Kidney (tissue), 14 donors: ENCODE data around the gene CRTC3. TPM values are rescaled to one million over a fixed set of nuclear protein-coding genes. Genes with fewer than 3 reads are reported as not detected.

Experiments
- DNase-seq, 5 donors: peaks; one replicate each; pipeline ENCODE4 v3.0.0-alpha.2; 2013 to 2020
- FAIRE-seq: peaks from 2 replicates; lab custom pipeline; 2012; peaks lifted over from hg19 to GRCh38; lab: Jason Lieb, UNC
- H3K27ac ChIP-seq, 2 donors: one replicate each; pipeline ENCODE4 v1.7.0; 2013; ENCODE audit warnings: low read depth in 2 of 2, low read length in 2 of 2, inconsistent platforms in 1 of 2
- H3K27me3 ChIP-seq: one replicate; pipeline ENCODE4 v1.7.1; 2013; ENCODE audit warnings: low read length, inconsistent platforms; ENCODE audit not compliant: control insufficient read depth, insufficient read depth
- H3K36me3 ChIP-seq, 3 donors: one replicate each; pipeline versions ENCODE4 v1.7.0 to v1.7.1; 2013; ENCODE audit warnings: low read length in 3 of 3, control low read depth in 1 of 3, inconsistent platforms in 1 of 3; ENCODE audit not compliant: insufficient read depth in 3 of 3, control insufficient read depth in 2 of 3
- H3K4me1 ChIP-seq, 3 donors: one replicate each; pipeline versions ENCODE4 v1.7.0 to v1.7.1; 2013; ENCODE audit warnings: low read length in 3 of 3, inconsistent platforms in 1 of 3, low read depth in 1 of 3; ENCODE audit not compliant: control insufficient read depth in 2 of 3, insufficient read depth in 2 of 3
- H3K4me3 ChIP-seq, 3 donors: one replicate each; pipeline versions ENCODE4 v1.7.0 to v1.8.1; 2013; ENCODE audit warnings: low read length in 3 of 3, control low read depth in 1 of 3, inconsistent platforms in 1 of 3
- H3K9ac ChIP-seq, 3 donors: one replicate each; pipeline versions ENCODE4 v1.7.0 to v1.7.1; 2013; ENCODE audit warnings: low read length in 3 of 3, control low read depth in 1 of 3, inconsistent platforms in 1 of 3
- H3K9me3 ChIP-seq, 3 donors: one replicate each; pipeline versions ENCODE4 v1.7.0 to v1.7.1; 2013; ENCODE audit warnings: low read length in 3 of 3, control low read depth in 1 of 3, inconsistent platforms in 1 of 3; ENCODE audit not compliant: control insufficient read depth in 2 of 3, insufficient read depth in 1 of 3
- intact Hi-C: fragments of 100-400 bp; cut with DNase I; formaldehyde crosslinking; loops from one replicate; pipeline ENCODE4 v1.11.1; 2022
- polyA plus RNA-seq: library from polyadenylated mRNA; stranded (reverse); fragments of 350-450 nt; fragmentation: Illumina TruSeq; extraction: RNeasy Lipid Tissue Mini Kit (QIAGEN cat#74804); gene quantifications from one replicate; pipeline ENCODE4 v1.2.3, GENCODE V29; 2014; ENCODE audit warnings: low read depth, low replicate concordance; ENCODE audit not compliant: insufficient read depth
- total RNA-seq: library from RNA; stranded (reverse); fragmentation: NEBNext Ultra II Directional; extraction: Animal tissue kit (Norgen Biotek cat#: 25700); gene quantifications from one replicate; pipeline ENCODE4 v1.2.1, GENCODE V29; 2021
- TF ChIP-seq, protein P1 (sequence below): IDR thresholded peaks from 3 replicates; pipeline ENCODE4 v1.5.1; 2012; ENCODE audit warnings: mild to moderate bottlenecking, moderate library complexity, borderline replicate concordance; ENCODE audit not compliant: insufficient read depth; ENCODE audit errors: extremely low read depth
- donor health status: control.
- donor health status: control.
- donor health status: control.
- donor health status: control.
- donor health status: control.
- donor health status: DM: yes; HTN: yes; CAD: no.
- donor health status: Normal renal cell carcinoma (clear cell type).

CRTC3 gene
- total and polyA plus RNA-seq, 2 donors from 2014 or later, result 9.2 to 49.0 TPM

DNA sequence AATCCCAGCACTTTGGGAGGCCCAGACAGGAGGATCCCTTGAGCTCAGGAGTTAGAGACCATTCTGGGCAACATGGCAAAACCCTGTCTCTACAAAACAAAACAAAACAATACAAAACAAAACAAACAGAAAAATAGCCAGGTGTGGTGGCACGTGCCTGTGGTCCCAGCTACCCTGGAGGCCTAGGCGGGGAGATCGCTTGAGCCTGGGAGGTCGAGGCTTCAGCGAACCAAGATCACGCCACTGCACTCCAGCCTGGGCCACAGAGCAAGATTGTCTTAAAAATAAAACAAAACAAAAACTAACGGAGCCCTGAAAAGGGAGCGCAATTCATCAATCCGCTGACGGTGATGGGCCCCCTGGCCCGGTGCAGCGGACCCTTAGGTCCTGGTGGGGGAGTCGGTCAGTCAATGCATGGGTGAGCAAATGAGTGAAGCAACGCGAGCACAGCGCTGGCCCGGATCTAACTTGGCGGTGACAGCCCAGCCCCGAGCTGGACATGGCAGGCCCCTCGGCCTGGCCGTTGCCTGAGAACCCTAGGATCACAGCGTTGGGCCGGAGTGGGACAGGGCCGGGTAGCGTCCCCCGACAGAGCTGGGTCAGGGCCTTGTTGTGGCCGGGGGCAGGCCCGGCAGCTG is 135.0 kb downstream of the CRTC3 start:
- Histone ChIP-seq H3K9me3 (no peaks in the 10 kb centered on the region), H3K4me3 (peak overlapping the region; percentile 53 to 75 (median 56)), H3K4me1 (peaks cover 0 to 2% (median 0%) of the 10 kb centered on the region in 3 donors), H3K27ac (peak overlapping the region; percentile 78 to 87), H3K36me3 (no peaks in the 10 kb centered on the region), H3K9ac (peak overlapping the region; percentile 22 to 80 (median 69)), H3K27me3 (no peaks in the 10 kb centered on the region)
- DNase-seq (peak; percentile 63 to 86 (median 75)), FAIRE-seq (no peak)
- intact Hi-C loops, result no loop called here
- TF ChIP-seq, protein P1, sequence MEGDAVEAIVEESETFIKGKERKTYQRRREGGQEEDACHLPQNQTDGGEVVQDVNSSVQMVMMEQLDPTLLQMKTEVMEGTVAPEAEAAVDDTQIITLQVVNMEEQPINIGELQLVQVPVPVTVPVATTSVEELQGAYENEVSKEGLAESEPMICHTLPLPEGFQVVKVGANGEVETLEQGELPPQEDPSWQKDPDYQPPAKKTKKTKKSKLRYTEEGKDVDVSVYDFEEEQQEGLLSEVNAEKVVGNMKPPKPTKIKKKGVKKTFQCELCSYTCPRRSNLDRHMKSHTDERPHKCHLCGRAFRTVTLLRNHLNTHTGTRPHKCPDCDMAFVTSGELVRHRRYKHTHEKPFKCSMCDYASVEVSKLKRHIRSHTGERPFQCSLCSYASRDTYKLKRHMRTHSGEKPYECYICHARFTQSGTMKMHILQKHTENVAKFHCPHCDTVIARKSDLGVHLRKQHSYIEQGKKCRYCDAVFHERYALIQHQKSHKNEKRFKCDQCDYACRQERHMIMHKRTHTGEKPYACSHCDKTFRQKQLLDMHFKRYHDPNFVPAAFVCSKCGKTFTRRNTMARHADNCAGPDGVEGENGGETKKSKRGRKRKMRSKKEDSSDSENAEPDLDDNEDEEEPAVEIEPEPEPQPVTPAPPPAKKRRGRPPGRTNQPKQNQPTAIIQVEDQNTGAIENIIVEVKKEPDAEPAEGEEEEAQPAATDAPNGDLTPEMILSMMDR, result no peak

- intact Hi-C loops, result no loop called here
- FAIRE-seq, result no peak
Measured at GRCh38 chr15:90665288-90666134, 135.8 kb downstream of the CRTC3 start.

DNA sequence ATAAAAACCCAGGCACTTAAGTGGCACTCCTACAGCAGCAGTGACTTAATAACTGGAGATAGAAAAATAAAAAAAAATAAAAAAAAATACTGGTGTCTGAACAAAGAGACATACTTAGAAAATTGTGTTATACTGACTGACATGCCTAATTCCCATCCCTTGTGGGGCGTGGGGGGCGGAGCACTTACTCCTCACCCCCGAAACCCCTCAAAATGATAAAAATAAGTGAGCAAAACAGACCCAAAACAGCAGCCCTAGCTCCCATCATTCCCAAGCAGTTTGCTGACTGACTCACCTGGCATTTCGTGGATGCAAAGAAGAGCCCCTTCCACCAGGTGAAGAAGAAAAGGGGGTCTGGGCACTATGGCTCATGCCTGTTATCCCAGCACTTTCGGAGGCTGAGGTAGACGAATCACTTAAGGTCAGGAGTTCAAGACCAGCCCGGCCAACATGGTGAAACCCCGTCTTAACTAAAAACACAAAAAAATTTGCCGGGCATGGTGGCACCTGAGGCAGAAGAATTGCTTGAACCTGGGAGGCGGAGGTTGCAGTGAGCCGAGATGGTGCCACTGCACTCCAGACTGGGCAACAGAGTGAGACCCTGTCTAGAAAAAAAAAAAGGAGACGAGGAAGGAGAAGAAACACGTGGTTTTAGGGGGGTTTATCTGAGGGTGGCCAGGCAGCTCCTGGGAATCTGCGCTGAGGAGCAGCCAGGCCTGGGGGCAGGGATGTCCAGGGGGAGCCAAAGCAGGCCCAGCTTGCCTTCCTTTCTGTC is 136.6 kb downstream of the CRTC3 start:
- peak in 1 of 5 donors; percentile 25 for DNase-seq
- intact Hi-C loops, result no loop called here
- Histone ChIP-seq H3K9me3 (no peaks in the 10 kb centered on the region), H3K27ac (no peak overlapping the region), H3K9ac (peak overlapping the region in 1 of 3 donors; percentile 18), H3K4me3 (peak overlapping the region in 2 of 3 donors; percentile 65 to 75), H3K27me3 (no peaks in the 10 kb centered on the region), H3K4me1 (no peaks in the 10 kb centered on the region), H3K36me3 (no peaks in the 10 kb centered on the region)
- TF ChIP-seq, protein P1, result no peak
- FAIRE-seq, result no peak

More at GRCh38 chr15:90665288-90666134, 135.8 kb downstream of the CRTC3 start:
- TF ChIP-seq, protein P1, result no peak
- H3K9ac ChIP-seq, result peak overlapping the region; percentile 18 to 80 (median 69)
- H3K27ac ChIP-seq, result peak overlapping the region; percentile 78 to 87
- H3K27me3 ChIP-seq, result no peaks in the 10 kb centered on the region
- H3K9me3 ChIP-seq, result no peaks in the 10 kb centered on the region
- H3K4me3 ChIP-seq, result peak overlapping the region; percentile 56 to 75 (median 65)
- DNase-seq, result peak; percentile 71 to 93 (median 79)
- H3K36me3 ChIP-seq, result no peaks in the 10 kb centered on the region
- H3K4me1 ChIP-seq, result peaks cover 0 to 2% (median 0%) of the 10 kb centered on the region in 3 donors
